Testis (tissue), 3 donors: ENCODE data around the gene AP2B1. TPM values are rescaled to one million over a fixed set of nuclear protein-coding genes. Genes with fewer than 3 reads are reported as not detected.
A peak's percentile ranks its signal among the peaks of the same experiment; 100 is the strongest.

Experiments used
- DNase-seq: peaks from one replicate; pipeline ENCODE4 v3.0.0-alpha.2; 2019
- H3K27ac ChIP-seq, 2 donors: fragments of 200-600 bp; sonication (generic); one replicate each; pipeline ENCODE4 v1.5.1; 2019
- H3K27me3 ChIP-seq: fragments of 200-600 bp; sonication (generic); one replicate; pipeline ENCODE4 v1.5.1; 2019
- H3K36me3 ChIP-seq: fragments of 200-600 bp; sonication (generic); one replicate; pipeline ENCODE4 v1.5.1; 2017; ENCODE audit warnings: low read depth; ENCODE audit errors: missing control alignments
- H3K4me1 ChIP-seq: fragments of 200-600 bp; sonication (generic); one replicate; pipeline ENCODE4 v1.5.1; 2019
- H3K4me3 ChIP-seq, 2 donors: fragments of 200-600 bp; sonication (generic); one replicate each; pipeline ENCODE4 v1.5.1; 2017 to 2019
- H3K9me3 ChIP-seq: fragments of 200-600 bp; sonication (generic); one replicate; pipeline ENCODE4 v1.5.1; 2017
- POLR2A ChIP-seq: fragments of 450-650 bp; IDR thresholded peaks from one replicate; pipeline ENCODE4 v1.6.1; 2017; ENCODE audit warnings: antibody characterized with exemption, mild to moderate bottlenecking, moderate library complexity
- WGBS, 2 donors: methylation state at CpG; one replicate each; pipeline ENCODE4 v1.1.5; 2018; 5-methylcytosine and 5-hydroxymethylcytosine counted together
- intact Hi-C: fragments of 100-400 bp; cut with DNase I; formaldehyde crosslinking; loops from one replicate; pipeline ENCODE4 v1.15.1; 2023; ENCODE audit warnings: low total_unique reads
- polyA plus RNA-seq: library from polyadenylated mRNA; stranded (reverse); fragments of 350-450 nt; fragmentation: Illumina TruSeq; extraction: RNeasy Lipid Tissue Mini Kit (QIAGEN cat#74804); gene quantifications from one replicate; pipeline ENCODE4 v1.2.3, GENCODE V29; 2014; ENCODE audit warnings: low read depth, low replicate concordance; ENCODE audit not compliant: insufficient read depth
- total RNA-seq, 2 donors: library from RNA; depleted of rRNA; stranded (reverse); fragments of >200 nt; gene quantifications; one replicate each; pipeline ENCODE4 v1.2.3, GENCODE V29; 2016
- TF ChIP-seq, protein P1 (sequence below), 3 experiments: fragments of 450-650 bp in 2 of 3; fragments of 200-600 bp in 1 of 3; sonication (generic) in 1 of 3; IDR thresholded peaks; one replicate each; pipeline ENCODE4 v1.5.1; 2016 to 2019; ENCODE audit warnings: antibody characterized with exemption in 3 of 3, mild to moderate bottlenecking in 2 of 3, moderate library complexity in 1 of 3

Gene AP2B1
- total and polyA plus RNA-seq, 3 donors from 2014 or later, result 132 to 310 (median 147) TPM

DNA sequence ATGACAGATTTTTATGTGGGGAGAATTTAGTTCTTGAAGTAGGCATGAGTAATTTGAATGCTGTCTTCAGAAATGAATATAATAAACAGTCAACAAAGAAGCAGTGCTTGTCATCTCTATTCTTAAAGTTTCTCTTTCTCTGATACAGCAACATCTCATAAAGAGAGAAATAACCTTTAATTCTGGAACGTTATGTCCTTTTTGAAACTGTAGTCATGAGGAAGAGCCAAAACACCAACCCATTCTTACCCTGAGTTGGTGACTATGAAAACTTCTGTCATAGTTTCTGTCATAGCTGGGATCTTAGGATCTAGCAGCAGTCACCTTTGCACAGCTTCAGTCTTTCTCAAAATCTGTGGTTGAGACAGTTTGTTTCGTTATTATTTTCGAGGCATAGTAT lies 129.1 kb downstream of the AP2B1 start:
- no peaks in the 10 kb centered on the region for H3K36me3 ChIP-seq
- intact Hi-C loops, result no loop called here
- no peak for DNase-seq
- H3K9me3 ChIP-seq, result no peaks in the 10 kb centered on the region
- 62 to 66% methylated on average over 3 of the region's 3 CpGs for WGBS, 2 donors
- H3K27ac ChIP-seq, result peak overlapping the region in 1 of 2 donors; percentile 12
- peaks cover 20% of the 10 kb centered on the region for H3K4me1 ChIP-seq
- TF ChIP-seq, protein P1, sequence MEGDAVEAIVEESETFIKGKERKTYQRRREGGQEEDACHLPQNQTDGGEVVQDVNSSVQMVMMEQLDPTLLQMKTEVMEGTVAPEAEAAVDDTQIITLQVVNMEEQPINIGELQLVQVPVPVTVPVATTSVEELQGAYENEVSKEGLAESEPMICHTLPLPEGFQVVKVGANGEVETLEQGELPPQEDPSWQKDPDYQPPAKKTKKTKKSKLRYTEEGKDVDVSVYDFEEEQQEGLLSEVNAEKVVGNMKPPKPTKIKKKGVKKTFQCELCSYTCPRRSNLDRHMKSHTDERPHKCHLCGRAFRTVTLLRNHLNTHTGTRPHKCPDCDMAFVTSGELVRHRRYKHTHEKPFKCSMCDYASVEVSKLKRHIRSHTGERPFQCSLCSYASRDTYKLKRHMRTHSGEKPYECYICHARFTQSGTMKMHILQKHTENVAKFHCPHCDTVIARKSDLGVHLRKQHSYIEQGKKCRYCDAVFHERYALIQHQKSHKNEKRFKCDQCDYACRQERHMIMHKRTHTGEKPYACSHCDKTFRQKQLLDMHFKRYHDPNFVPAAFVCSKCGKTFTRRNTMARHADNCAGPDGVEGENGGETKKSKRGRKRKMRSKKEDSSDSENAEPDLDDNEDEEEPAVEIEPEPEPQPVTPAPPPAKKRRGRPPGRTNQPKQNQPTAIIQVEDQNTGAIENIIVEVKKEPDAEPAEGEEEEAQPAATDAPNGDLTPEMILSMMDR (IDR thresholded peaks at IDR 0.05), result no peak
- TF ChIP-seq POLR2A, result no peak
- no peak overlapping the region for H3K4me3 ChIP-seq
- no peaks in the 10 kb centered on the region for H3K27me3 ChIP-seq

DNA sequence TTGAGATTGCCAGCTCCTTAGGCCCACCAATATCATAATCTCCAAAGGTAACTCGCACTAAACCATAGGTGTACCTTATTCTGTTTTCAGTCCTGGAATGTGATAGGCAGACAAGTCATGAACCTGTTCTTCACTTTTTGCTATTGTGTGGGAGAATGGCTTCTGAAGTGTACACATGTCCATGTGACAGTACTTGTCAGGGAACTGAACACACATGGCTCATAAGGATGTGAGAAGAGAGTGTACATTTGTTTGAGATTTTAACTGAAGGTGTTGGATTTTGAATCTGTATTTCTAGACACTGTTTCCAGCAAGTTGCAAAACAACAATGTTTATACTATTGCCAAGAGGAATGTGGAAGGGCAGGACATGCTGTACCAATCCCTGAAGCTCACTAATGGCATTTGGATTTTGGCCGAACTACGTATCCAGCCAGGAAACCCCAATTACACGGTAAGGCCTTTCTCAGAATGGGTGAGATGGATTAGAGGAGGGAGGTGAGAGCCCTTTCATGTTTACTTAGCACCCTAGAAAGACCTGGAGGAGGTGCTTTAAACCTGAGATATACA lies 129.9 kb downstream of the AP2B1 start:
- no peaks in the 10 kb centered on the region for H3K9me3 ChIP-seq
- TF ChIP-seq, protein P1 (IDR thresholded peaks at IDR 0.05), result no peak
- TF ChIP-seq POLR2A, result no peak
- intact Hi-C loops, result no loop called here
- H3K4me3 ChIP-seq, result no peak overlapping the region
- no peaks in the 10 kb centered on the region for H3K27me3 ChIP-seq
- peak; percentile 40 for DNase-seq
- peaks cover 16% of the 10 kb centered on the region for H3K4me1 ChIP-seq
- 51 to 64% methylated on average over 4 of the region's 4 CpGs for WGBS, 2 donors
- H3K27ac ChIP-seq, result peak overlapping the region in 1 of 2 donors; percentile 12
- no peaks in the 10 kb centered on the region for H3K36me3 ChIP-seq

DNA sequence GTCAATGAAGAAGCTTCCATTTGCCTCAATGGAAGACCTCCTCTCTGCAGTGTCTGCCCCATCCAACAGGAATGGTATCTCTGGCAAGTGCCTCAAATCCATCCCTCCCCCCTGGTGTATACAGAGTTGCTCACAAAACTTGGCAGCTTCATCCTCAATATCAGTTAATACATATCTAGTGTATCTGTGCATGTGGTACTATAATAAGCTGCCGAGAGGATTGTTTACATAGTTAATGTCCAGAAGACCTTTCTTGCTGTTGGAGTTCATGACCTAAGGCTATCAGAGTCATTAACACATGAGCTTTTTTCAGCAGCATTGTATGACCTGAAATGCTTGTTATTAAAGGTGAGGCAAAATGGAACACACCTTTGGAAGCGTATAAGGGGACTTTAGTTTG lies 130.4 kb downstream of the AP2B1 start:
- DNase-seq, result no peak
- H3K4me3 ChIP-seq, result no peak overlapping the region
- peaks cover 16% of the 10 kb centered on the region for H3K4me1 ChIP-seq
- H3K27ac ChIP-seq, result no peak overlapping the region
- no peaks in the 10 kb centered on the region for H3K36me3 ChIP-seq
- H3K27me3 ChIP-seq, result no peaks in the 10 kb centered on the region
- WGBS, 2 donors, result 67 to 69% methylated on average over 2 of the region's 2 CpGs
- no peak for TF ChIP-seq POLR2A
- TF ChIP-seq, protein P1 (IDR thresholded peaks at IDR 0.05), result no peak
- intact Hi-C loops, result no loop called here
- no peaks in the 10 kb centered on the region for H3K9me3 ChIP-seq

DNA sequence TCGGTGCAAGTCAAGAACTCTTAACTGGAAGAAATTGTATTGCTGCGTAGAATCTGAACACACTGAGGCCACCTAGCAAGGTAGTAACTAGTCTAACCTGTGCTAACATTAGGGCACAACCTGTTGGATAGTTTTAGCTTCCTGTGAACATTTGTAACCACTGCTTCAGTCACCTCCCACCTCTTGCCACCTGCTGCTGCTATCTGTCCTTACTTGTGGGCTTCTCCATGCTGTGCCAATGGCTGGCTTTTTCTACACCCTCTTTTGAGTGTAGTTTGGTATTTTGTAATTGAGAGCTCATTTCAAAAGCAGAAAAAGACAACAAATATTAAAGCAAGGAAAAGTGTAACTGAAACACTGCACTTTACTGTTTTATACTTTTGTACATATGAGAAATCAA lies 136.6 kb downstream of the AP2B1 start:
- intact Hi-C loops, result no loop called here
- TF ChIP-seq, protein P1 (IDR thresholded peaks at IDR 0.05), result no peak
- no peak for TF ChIP-seq POLR2A
- Histone ChIP-seq H3K4me3 (no peak overlapping the region), H3K36me3 (no peaks in the 10 kb centered on the region), H3K4me1 (no peaks in the 10 kb centered on the region), H3K9me3 (no peaks in the 10 kb centered on the region), H3K27ac (no peak overlapping the region), H3K27me3 (no peaks in the 10 kb centered on the region)
- no peak for DNase-seq
- WGBS, 2 donors, result 93 to 97% methylated on average over 2 of the region's 2 CpGs

DNA sequence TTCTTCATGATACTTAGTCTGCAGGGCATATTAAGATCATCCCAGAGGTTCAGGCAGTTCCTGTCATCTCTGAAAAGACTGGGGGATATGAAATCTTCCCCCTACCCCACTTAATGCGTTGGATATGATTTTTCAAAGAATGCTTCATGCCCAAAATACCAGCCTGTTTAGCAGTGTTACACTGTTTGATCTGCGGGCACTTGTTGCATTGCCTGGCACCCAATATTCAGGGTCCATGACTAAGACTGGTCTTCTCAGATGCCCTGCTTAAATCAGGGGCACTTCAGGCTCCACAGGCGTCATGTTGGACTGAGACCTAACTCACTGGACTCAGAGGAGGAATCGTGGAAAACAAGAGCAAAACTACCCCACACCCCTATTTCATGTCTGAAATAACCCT lies 137.9 kb downstream of the AP2B1 start:
- no peak overlapping the region for H3K4me3 ChIP-seq
- no peaks in the 10 kb centered on the region for H3K4me1 ChIP-seq
- TF ChIP-seq, protein P1 (IDR thresholded peaks at IDR 0.05), result no peak
- TF ChIP-seq POLR2A, result no peak
- DNase-seq, result no peak
- intact Hi-C loops, result no loop called here
- H3K27ac ChIP-seq, result no peak overlapping the region
- WGBS, 2 donors, result 86 to 96% methylated on average over 4 of the region's 4 CpGs
- no peaks in the 10 kb centered on the region for H3K36me3 ChIP-seq
- no peaks in the 10 kb centered on the region for H3K9me3 ChIP-seq
- H3K27me3 ChIP-seq, result no peaks in the 10 kb centered on the region
